ENCODE data around the gene NRBF2.
"Not testable (repeated sequence)": the region's sequence is repeated elsewhere in the genome, so short reads cannot be mapped to it uniquely, and the experiment has no call there.

The NRBF2 gene

GRCh38 chr10:63119041-63119440 is 14.1 kb upstream of the NRBF2 start:
- DNase-seq (ENCODE audit: low read depth), result no peak

- DNase-seq (ENCODE audit: low read depth), result peak; percentile 76
These were observed 12.6 kb upstream of the NRBF2 start for GRCh38 chr10:63120554-63120953.

- DNase-seq (ENCODE audit: low read depth), result peak; percentile 32
These were observed 9.3 kb upstream of the NRBF2 start for GRCh38 chr10:63123727-63124362.

GRCh38 chr10:63125459-63125858 is 7.7 kb upstream of the NRBF2 start:
- DNase-seq (ENCODE audit: low read depth), result no peak

- peak; percentile 34 for DNase-seq (ENCODE audit: low read depth)
These were observed 4.7 kb upstream of the NRBF2 start for GRCh38 chr10:63128443-63128842.

GRCh38 chr10:63129888-63130287 is 3.2 kb upstream of the NRBF2 start:
- no peak for DNase-seq (ENCODE audit: low read depth)

- no peak for DNase-seq (ENCODE audit: low read depth)
These were observed 475 bp upstream of the NRBF2 start for GRCh38 chr10:63132651-63133055.

GRCh38 chr10:63133821-63134557 is 861 bp downstream of the NRBF2 start:
- peak; percentile 73 for DNase-seq (ENCODE audit: low read depth)

- DNase-seq (ENCODE audit: low read depth), result peak; percentile 94
These were observed 4.2 kb downstream of the NRBF2 start for GRCh38 chr10:63137306-63137705.

- DNase-seq (ENCODE audit: low read depth), result no peak
These were observed 6.9 kb downstream of the NRBF2 start for GRCh38 chr10:63140077-63140476.

GRCh38 chr10:63142136-63142535 is 9.0 kb downstream of the NRBF2 start:
- no peak for DNase-seq (ENCODE audit: low read depth)

GRCh38 chr10:63143987-63144386 is 10.9 kb downstream of the NRBF2 start:
- peak; percentile 48 for DNase-seq (ENCODE audit: low read depth)

- DNase-seq (ENCODE audit: low read depth), result peak; percentile 78
These were observed 12.7 kb downstream of the NRBF2 start for GRCh38 chr10:63145782-63146181.

- no peak for DNase-seq (ENCODE audit: low read depth)
These were observed 13.4 kb downstream of the NRBF2 start for GRCh38 chr10:63146503-63146902.

- DNase-seq (ENCODE audit: low read depth), result no peak
These were observed 17.6 kb downstream of the NRBF2 start for GRCh38 chr10:63150745-63151144.

GRCh38 chr10:63153868-63154545 is 20.9 kb downstream of the NRBF2 start:
- DNase-seq (ENCODE audit: low read depth), result not testable (repeated sequence)

GRCh38 chr10:63154546-63155387 is 21.6 kb downstream of the NRBF2 start:
- no peak for DNase-seq (ENCODE audit: low read depth)

GRCh38 chr10:63155388-63156020 is 22.4 kb downstream of the NRBF2 start:
- no peak for DNase-seq (ENCODE audit: low read depth)

GRCh38 chr10:63156236-63156635 is 23.1 kb downstream of the NRBF2 start:
- DNase-seq (ENCODE audit: low read depth), result peak; percentile 28

- peak; percentile 89 for DNase-seq (ENCODE audit: low read depth)
These were observed 24.9 kb downstream of the NRBF2 start for GRCh38 chr10:63157845-63158624.

GRCh38 chr10:63161592-63161991 is 28.5 kb downstream of the NRBF2 start:
- no peak for DNase-seq (ENCODE audit: low read depth)

Measured in iris pigment epithelial cell (primary cell).